GM19035 (cell line): ENCODE data around the gene DBH.
"Not testable (repeated sequence)": the region's sequence is repeated elsewhere in the genome, so short reads cannot be mapped to it uniquely, and the experiment has no call there.

Experiments
- ATAC-seq: cut with Tn5 transposase; IDR thresholded peaks from one replicate; pipeline ENCODE4 v1.9.1; 2021; ENCODE audit not compliant: unreplicated experiment

Gene DBH

DNA sequence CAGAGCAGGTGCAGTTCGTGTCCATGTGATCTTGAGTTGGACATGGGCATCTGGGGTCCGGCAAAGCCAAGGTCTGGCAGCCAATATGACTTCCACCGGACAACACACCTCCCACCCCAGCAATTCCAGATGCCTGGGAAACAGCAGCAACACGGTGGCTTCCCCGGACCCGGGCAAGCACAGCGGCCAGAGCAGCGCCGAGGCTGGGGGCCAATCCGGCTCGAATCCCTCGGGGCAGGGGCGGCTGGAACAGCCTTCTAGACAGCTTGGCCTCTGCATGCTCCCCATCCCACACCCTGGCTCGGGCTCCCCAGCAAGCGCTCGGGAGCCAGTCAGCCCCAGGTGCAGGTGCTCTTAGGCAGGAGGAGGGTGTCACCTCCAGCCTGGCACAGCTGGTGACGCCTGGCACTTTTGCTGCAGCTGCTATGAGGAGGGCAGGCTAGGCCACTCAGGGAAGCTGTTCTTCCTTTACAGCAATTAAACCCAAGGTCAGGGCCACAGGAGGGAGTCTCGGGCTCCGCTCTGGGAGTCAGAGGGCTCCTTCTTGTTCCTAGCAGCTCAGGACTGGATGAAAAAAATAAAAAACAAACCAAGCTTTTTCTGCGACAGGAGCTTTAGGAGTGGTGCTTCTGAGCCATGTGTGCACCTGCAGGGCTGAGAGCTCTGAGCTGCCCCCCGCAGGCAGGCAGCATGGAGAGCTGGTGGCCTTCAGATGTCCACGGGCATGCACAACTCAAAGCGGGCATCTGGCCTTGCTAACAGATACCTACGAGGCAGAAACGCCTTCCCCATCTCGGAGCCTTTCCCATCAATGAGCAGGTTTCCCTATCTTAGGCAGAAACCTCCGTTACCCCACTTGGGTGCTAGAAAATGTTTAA, 28.2 kb downstream of the DBH start:
- no peak for ATAC-seq

DNA sequence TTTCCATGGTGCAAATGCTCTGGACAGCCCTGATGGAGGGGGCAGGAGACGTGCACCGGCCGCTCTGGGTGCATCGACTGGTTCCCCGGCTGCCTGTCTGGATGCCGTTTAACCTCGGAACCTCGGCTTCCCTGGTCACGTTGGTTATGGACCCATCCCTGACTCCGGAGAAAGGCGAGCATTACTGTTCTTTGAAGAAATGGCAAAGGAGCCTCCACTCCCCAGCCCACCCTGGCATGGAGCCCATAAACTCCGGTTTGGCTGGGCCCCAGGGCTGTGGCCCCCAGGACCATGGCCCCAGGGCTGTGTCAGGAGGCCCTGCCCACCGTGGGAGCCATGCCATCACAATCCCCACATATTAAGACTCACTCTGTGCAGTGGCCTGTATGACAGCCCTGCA, 28.9 kb downstream of the DBH start:
- ATAC-seq, result no peak

DNA sequence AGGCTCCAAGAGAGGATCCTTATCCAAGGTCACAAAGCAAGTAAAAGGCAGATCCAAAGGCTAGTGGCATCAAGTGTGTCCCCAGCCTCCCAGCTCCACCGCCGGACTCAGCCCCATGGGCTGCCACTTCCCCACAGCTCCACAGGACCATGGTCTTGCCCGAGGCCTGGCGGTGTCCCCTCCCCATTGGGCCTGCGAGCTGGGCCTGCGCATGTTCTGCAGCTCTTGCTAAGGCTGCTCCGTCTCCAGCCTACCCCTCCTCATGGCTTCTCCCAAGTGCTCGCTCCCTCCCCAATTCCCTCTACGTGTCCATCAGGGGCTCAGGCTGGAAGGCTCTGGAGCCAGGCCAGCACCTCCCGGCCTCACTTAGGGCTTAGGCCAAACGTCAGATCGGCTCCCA, 29.4 kb downstream of the DBH start:
- no peak for ATAC-seq

DNA sequence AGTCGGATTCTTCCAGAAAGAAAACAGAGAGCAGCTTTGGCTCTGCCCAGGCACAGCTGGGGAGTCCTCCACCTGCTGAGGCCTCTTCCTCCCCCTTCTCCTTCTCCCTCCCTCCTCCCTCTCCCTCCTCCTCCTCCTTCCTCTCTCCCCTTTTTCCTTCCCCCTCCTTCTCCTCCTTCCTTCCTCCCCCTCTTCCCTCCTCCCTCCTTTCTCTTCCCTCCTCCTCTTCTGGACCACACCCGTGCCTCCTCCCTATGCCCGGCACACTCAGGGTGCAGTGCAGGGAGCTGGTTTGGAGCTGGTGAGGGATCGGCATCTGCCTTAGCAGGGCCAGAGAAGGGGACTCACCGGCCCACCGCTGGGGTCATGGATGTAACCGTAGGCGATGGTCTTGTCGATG, 30.2 kb downstream of the DBH start:
- ATAC-seq, result no peak

DNA sequence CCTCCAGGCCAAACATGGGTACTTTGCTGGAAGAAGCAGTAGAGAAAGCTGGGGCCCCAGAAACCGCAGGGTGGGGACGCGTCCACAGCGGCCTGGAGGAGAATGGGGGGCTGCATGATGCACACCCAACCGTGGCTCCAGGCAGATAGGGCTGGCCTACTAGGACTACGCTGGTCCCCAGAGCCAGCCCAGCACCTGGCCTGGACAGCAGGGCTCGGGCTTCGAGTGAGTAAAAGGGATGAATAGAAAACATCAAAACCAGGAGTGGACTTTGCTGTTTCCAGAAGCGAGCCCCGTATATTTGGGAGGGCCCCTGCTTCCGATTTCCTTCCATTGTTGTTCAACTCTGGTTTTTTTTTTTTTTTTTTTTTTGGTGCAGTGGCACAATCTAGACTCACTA, 30.7 kb downstream of the DBH start:
- ATAC-seq, result no peak

DNA sequence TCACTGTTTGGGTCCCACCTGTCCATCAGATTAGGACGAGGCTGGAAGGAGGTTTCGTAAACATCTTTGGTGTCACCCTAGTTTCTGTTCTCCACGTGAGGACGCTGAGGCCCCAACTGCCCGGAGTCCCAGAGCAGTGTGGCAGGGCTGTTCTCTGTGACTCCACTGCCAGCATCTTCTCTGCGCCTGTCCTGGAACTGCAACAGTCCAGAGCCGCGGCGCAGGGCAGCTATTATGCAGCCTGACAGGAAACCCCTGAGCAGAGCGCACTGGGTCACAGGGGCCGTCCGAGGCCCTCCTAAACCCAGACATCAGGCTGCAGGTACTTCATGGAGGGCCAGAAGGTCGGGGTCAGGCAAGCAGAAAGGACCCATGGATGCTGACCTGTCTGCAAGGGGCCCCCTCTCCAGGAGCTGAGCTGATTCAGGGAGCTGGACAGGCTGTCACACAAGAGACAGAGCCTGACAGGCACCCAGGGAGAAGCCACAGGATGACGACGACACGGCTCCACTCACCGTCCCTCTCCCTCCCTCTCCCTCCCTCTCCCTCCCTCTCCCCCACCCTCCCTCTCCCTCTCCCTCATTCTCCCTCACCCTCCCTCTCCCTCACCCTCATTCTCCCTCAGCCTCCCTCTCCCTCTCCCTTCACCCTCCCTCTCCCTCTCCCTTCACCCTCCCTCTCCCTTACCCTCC, 31.7 kb downstream of the DBH start:
- ATAC-seq, result no peak

DNA sequence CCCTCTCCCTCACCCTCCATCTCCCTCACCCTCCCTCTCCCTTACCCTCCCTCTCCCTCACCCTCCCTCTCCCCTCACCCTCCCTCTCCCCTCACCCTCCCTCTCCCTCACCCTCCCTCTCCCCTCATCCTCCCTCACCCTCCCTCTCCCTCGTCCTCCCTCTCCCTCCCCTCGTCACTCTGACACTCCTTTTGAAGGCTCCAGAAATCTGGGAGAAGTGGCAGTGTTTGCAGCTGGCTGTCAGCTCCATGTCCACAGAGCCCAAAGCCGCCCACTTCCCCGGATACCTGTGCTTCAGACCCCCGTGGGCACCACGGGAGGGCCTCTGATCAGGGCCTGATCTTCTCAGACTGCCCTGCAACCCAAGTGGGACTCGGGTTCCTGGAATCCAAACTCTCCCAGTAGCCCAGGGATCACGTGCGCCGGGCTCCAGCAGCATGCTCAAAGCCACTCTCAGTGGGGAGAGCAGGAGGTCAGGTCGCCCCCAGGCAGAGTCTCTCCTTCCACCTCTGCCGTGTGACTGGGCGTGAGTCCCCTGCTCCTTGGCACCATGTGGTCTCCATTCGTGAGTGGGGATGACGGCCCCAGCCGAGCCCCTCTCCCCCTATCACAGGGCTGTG, 33.1 kb downstream of the DBH start:
- ATAC-seq, result no peak

DNA sequence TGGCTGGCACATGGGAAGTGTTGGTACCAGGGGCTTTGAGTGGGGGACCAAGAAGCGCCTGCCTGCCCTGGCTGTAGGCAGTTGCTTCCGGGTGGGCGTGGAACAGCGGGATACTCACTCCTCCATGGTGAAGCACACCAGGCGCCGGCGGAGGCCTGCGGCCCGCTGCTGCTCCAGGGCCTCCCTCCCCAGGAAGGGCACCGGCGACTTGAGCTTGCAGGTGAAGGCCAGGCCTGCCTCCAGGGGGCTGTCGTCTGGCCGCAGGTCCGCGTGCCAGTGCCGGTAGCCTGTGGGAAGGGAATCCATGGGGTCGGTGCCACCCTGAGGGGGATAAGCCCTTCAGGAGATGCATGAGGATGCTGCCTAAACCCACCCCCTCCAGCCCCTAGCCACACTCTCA, 34.3 kb downstream of the DBH start:
- ATAC-seq, result no peak

DNA sequence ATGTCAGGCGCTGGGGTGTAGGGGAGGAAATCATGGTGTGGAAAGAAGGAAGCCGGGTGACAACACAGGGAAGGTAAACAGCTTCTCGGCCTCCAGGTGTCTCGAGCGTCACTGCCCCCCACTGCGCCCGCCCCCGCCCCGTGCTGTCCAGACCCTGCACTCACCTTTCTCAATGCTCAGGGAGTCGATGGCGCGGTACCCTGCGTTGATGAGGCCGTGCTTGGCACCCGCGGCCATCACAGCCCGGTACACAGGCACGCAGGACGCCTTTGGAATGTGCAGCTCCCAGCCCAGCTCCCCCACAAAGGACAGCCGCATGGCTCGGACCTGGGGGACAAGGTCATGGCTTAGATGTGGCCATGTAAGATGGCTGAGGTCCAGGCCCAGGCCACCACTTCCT, 35.2 kb downstream of the DBH start:
- no peak for ATAC-seq

DNA sequence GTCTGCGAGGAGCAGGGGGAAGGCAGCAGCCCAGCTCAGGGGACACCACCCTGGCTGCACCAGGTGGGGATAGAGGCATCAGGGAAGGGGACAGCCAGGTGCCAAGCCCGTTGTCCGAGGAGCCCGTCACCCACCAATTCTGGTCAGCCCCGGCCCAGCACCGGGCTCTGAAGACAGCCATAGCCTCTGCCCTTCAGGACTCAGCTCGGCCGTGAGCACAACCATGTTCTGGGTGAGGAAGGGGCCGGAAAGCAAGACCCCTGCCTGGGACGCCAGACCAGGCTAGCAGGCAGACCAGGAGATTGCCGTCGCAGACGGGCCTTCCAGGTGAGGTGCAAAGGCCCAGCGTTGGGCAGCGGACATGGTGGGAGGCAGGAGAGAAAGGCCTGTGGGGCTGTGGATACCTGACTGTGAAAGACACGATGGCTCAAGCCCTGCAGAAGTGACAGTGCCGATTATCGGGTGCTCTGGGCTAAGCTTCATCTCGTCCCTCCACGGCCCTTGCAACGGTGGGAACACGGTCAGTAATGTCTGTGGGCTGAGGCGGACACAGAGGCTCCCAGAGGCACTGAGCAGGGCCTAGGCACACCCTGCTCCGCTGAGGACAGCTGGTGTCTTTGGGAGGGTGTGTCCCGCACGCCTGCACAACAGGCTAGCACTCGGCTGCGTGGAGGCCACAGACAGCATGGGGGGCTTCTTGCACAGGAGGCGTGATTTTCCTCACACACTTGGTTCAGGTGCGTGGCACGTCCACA, 36.5 kb downstream of the DBH start:
- no peak for ATAC-seq

DNA sequence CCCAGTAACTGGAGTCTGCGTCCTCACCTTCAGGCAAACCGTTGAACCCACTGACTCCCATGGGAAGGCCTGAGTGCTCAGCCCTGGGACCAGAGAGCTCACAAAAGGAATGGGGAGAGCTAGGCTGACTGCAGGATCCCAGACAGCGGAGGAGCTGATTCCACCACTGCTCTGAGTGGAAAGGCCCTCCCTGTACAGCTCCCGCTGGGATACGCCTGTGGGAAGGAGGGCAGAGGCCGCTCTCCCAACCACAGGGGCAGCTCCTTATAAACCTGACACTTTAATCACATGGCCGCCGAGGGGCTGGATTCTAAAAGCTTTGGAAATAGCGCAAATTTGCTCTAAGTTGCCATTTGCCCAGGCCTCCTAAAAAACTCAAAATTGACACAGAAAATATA, 37.1 kb downstream of the DBH start:
- no peak for ATAC-seq

DNA sequence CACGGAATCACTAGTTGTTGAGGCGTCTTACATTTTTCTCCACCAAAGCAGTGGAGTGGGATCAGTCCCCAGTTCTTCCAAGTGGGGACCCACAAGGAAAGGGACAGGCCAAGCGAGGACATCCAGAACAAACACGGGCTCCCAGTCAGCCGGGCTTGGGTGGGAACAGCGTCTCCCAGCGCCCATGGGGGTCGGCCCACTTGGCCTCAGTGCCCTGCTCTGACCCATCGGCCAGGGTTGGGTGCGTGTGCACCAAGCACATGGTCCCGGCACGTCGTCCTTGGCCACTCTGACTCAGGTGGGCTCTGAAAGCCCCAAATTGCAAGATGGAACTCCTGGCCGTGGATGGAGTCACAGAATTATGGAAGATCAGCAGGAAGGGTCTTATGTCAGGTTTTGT, 37.9 kb downstream of the DBH start:
- ATAC-seq, result no peak

DNA sequence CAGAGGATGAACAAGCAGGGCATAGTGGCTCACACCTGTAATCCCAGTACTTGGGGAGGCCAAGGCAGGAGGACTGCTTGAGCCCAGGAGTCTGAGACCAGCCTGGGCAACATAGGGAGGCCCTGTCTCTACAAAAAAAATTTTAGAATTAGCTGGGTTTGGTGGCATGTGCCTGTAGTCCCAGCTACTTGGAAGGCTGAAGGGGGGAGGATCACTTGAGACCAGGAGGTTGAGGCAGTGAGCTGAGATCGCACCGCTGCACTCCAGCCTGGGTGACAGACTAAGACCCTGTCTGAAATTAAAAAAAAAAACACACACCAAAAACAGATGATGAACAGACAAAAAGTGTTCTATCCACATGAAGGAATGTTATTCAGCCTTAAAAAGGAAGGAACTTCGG, 39.6 kb downstream of the DBH start:
- not testable (repeated sequence) for ATAC-seq

DNA sequence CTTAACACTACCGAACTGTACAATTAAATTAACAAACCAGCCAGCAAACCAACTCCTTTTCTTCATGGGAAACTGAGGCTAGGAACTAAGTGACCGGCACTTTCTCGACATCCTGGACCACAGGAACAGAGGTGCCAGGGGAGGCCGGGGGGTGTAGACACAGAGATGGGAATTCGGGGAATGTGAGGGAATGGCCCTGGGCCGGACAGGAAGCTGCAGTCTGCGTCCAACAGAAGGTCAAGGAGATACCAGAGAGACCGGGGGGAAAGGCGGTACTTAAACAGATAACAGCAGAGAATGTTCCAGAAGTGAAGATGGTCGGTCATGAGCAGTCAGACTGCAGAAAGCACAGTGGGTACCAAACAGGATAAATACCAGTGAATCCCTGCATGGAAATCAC, 40.3 kb downstream of the DBH start:
- no peak for ATAC-seq

DNA sequence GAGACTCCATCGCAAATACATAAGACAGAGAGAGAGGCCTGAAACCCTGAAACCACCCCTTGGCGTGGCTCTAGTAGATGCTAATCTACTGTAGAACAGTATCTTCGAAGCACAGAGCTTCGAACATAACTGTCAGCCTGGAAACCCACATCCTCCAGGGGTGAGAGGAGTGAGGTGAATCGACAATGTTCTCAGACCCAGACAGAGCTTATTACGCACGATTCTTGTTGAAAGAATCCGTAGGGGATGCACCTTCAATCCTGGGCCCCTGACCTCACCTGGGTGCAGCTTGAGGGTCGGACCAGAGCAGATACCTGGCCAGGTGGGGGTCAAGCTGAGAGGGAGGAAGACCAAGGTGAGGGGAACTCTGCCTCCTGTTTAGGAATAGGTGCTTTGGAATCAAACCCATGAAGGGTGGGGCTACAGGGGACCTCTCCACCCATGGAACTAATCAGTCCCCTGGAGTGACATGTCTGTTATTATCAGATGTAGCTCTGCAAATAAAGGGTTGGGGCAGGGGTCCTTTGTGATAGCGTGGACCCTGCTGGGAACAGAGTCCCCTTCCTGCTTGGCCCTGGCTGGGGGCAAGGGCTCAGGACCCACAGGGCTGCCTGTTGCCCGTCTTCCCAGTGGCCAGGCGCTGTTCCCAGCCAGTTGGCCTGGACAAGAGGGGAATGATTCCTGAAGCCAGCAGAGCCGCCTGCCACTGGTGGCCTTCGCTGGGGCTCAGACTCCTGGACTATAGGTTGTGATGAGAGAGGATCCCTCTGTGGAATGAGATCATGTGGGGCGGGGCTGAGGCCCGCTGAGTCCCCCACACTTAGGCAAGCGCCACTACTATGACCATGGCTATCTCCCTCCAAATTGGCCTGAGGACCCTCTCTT, 41.2 kb downstream of the DBH start:
- no peak for ATAC-seq

DNA sequence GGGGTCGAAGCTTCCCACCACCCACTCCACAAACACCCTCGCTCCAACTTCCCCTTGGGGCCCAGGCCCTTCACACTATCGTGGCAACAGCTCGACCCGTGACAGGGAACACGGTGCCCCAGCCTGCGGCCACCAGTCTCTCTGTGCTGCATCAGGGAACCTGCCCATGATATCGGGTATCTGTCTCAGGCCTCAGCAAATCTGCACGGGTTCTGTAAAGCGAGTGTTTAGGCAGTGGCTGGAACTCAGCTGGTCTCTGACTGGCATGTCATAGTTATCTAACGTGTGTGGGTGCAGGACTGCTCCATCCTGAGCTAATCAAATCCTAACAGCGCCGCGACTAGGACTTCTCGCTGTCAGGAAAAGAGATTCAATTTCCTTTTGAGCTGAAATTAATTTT, 42.9 kb downstream of the DBH start:
- ATAC-seq, result no peak

DNA sequence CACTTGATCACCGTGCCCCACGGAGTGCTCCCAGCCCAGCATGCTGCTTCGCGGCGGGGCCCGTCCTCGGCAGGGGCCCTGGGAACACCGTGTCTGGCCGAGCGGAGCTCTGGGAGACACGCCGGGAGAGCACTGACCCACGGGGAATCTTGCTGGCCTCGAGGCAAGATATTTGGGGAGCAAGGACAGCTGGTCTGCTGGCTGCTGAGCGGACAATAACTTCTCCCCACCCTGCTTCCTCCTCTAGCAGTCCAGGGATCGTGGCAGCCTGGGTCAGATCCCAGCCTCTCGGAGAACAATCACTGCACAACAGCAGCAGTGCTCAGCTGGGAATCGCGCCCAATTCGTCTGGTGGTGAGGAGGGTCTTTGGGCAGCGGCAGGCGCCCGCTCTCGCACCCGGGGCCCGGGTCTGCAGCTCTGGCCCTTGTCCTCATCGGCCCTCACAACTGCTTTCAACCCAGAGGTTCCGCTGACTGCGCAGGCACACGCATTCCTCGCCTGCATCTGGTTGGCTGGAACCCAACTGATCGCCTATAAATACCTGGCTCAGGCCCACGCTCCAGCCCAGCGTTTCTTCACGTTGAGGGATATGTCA, 43.4 kb downstream of the DBH start:
- ATAC-seq, result no peak

DNA sequence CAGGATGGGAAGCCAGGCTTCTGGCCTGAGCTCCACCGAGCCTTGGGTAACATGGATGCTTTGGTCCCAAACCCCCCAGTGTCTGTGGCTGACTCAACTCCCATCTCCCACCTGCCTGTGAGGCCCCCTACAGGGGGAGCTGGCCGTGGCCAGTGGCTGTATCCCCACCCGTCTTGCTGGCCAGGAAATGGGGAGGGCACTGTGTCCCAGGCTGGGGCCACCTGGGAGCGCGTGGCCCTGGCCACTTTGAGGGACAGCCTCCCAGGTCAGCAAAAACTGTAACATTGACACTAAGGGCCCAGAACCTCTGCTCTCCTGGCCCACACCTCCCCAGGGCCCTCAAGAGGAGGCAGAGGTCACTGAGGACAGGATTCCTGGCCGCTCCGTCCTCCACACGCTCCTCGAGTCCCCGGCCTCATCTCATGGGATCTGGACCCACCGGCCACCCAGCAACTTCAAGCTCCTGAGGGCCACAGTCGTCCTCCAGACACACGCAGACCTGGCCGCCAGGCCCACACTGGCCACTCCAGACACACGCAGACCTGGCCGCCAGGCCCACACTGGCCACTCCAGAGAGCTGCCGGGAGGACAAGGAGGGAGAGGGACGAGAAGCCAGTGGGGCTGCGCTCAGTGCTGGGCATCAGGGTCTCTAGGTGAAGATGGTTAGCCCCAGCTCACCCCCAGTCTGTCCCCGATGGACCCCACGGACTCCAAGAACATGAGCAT, 44.2 kb downstream of the DBH start:
- ATAC-seq, result no peak

DNA sequence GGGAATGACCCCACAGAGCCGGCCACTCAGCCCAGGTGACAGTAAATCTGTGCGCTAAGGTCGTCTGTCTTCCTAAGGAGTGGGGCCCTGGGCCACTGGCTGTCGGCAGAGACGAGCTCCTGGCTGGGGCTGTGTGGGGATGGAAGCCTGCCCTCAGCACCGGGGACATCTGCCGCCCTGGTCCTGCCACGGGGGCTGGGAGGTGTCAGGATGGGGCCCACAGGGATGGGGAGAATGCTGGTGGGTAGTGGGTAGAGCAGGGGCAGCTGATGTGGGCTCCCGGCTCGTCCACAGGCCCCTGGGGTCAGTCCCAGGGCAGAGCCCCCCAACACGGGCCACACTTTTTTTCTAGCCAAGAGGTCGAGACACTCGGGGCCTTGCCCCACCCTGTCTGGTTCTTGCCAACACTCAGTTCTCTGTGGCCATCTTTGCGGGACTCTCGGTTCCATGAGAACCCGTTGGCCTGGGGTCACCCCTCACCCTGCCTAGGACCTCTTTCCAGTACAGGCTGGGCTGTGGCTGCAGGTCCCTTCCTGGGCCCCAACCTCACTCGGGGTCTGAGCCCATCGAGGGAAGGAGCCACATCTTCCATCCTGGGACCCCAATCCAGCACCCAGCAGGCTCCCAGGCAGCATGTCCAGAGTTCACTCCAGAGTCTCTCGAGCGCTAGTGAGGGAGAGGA, 45.0 kb downstream of the DBH start:
- no peak for ATAC-seq
